Fibroblast of pulmonary artery (primary cell): ENCODE measurements around the gene ZIK1.
A peak's percentile ranks its signal among the peaks of the same experiment; 100 is the strongest.

ENCODE experiments used
- DNase-seq: peaks from one replicate; pipeline ENCODE4 v3.0.0-alpha.2; 2010; ENCODE audit warnings: low read depth
- H3K4me3 ChIP-seq: replicated peaks from 2 replicates; pipeline ENCODE4 v1.5.1; 2011; ENCODE audit warnings: low read depth, mild to moderate bottlenecking, control low read depth, low read length, moderate library complexity
- TF ChIP-seq, protein P1 (sequence below): IDR thresholded peaks from 2 replicates; pipeline ENCODE4 v1.5.1; 2011; ENCODE audit warnings: mild to moderate bottlenecking, control low read depth, low read length, inconsistent platforms; ENCODE audit errors: missing control alignments

The ZIK1 gene

DNA sequence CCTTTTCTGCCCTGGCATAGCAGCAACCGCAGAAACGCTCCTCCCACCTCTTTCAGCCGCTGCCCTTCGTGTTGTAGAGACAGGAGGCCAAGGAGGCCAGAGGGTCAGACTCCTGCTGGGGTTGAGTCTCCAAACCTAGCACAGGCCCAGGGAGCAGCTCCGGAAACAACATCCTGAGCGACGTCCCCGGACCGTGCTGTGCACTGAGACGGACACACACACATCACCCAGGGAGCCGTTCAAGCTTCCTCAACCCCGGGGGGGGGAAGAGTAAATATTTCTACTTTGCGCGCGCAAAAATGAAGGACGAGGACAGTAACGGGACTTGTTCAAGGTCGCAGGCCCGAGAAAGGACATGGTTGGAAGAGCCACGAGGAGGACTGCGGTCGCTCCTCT lies 24.9 kb upstream of the ZIK1 start:
- H3K4me3 ChIP-seq: peak overlapping the region; percentile 96
- peak; percentile 17 for DNase-seq
- TF ChIP-seq, protein P1, sequence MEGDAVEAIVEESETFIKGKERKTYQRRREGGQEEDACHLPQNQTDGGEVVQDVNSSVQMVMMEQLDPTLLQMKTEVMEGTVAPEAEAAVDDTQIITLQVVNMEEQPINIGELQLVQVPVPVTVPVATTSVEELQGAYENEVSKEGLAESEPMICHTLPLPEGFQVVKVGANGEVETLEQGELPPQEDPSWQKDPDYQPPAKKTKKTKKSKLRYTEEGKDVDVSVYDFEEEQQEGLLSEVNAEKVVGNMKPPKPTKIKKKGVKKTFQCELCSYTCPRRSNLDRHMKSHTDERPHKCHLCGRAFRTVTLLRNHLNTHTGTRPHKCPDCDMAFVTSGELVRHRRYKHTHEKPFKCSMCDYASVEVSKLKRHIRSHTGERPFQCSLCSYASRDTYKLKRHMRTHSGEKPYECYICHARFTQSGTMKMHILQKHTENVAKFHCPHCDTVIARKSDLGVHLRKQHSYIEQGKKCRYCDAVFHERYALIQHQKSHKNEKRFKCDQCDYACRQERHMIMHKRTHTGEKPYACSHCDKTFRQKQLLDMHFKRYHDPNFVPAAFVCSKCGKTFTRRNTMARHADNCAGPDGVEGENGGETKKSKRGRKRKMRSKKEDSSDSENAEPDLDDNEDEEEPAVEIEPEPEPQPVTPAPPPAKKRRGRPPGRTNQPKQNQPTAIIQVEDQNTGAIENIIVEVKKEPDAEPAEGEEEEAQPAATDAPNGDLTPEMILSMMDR: no peak

DNA sequence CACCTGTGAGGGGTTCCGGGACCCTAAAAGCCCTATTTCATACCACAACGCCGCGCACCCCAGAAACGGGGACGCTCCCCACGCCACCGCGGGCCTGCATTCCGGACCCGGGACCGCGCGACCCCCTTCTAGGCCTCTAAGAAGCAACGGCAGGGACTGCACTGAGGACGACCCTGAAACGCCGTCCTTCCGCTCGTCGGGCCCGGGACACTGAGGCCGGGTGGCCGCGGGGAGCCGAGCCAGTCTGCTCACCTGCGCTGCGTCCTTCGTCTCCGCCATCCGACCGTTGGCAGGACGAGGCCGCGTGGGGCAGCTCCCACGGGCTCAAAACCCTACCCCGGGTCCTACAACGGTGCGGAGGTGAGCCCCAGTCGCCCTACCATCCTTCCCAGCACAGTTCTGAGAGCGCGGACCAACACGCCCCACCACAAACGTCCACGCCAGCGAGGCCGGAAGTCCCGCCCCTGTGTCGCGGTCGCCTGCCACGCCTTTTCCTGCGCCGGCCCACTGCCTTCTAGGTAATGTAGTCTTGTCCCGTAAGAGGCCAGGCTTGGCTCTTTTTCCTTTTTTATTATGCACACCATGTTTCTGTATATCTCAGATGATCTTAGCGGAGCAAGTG lies 24.4 kb upstream of the ZIK1 start, which contains the start of gene ZNF550:
ZNF550 (minus strand) TSS at position 460 of the 622 bp plus-strand sequence; CDS start at position 279, 181 bp downstream.
- H3K4me3 ChIP-seq: peak within 1 kb of the TSS; percentile 96
- TF ChIP-seq, protein P1: no peak

GRCh38 chr19:57560049-57560491 lies 23.9 kb upstream of the ZIK1 start:
- DNase-seq: peak; percentile 72
- TF ChIP-seq, protein P1: no peak
- H3K4me3 ChIP-seq: peak overlapping the region; percentile 96

More for the DNA sequence above, 24.4 kb upstream of the ZIK1 start, which contains the start of gene ZNF550:
- DNase-seq: peak; percentile 92

GRCh38 chr19:57563547-57563946 lies 20.4 kb upstream of the ZIK1 start:
- no peak overlapping the region for H3K4me3 ChIP-seq
- DNase-seq: no peak
- TF ChIP-seq, protein P1: no peak

DNA sequence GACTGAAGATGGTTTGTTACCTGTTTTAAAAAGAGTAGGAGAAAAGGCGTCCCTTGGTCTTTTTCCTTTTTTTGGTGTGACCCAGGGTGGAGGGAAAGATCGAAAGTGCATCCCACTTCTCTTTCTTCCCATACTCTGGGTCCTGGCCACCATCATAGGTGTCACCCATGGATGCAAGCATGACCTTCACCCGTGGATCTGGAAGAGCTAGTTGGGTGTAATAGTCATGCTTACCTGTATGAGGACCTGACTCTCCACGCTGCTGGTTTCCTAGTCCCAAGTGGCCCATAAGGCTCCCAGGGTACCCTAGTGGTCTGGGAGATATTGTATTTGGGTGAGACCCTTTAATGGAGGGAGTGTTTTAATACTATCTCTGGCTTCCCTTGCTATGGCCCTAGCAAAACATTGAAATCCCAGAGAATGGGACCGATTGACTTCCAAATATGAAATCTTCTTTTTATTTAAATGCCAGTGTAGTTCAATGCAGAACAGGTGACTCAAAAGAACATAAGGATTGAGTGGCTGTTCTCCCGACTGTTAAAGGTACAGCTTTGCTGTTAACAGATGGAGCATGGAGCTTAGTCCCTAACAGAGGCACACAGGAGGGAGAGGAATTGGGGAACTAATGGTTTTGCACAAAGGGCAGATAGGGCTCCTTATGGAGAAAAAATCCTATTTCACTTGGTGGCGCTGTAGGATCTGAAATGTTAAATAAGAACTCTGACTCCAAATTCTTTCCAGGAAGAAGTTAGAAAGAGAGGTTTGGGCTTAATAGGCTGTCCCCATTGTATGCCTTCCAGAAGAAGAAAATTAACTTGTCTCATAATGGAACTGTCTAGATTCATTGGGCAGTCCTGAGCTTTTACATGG lies 17.3 kb upstream of the ZIK1 start:
- TF ChIP-seq, protein P1: no peak
- H3K4me3 ChIP-seq: no peak overlapping the region
- DNase-seq: peak; percentile 47

- no peak overlapping the region for H3K4me3 ChIP-seq
- DNase-seq: no peak
Measured at GRCh38 chr19:57570707-57571106, 13.2 kb upstream of the ZIK1 start.

More at GRCh38 chr19:57570707-57571106, 13.2 kb upstream of the ZIK1 start:
- TF ChIP-seq, protein P1: no peak
